ENCODE results near the gene ZNF24.

DNA sequence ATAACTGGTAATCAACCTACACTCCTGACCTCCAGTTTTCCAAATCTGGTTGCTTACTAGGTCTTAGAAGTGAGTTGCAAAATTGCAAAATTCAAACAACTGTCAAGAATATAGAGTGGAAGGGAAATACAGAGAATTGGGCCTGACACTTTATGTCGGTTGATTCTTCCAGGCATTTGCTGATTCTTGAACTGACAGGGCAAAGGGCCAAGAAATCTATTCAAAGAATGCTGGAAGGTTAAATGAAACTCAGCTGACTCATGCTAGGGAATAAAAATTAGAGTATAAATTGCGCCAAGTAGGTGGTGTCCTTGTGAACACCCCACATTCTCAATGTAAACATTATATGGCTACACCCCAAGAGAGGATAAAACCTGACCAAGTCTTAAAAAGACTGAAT, 32.7 kb downstream of the ZNF24 start:
- TF ChIP-seq, protein P1, sequence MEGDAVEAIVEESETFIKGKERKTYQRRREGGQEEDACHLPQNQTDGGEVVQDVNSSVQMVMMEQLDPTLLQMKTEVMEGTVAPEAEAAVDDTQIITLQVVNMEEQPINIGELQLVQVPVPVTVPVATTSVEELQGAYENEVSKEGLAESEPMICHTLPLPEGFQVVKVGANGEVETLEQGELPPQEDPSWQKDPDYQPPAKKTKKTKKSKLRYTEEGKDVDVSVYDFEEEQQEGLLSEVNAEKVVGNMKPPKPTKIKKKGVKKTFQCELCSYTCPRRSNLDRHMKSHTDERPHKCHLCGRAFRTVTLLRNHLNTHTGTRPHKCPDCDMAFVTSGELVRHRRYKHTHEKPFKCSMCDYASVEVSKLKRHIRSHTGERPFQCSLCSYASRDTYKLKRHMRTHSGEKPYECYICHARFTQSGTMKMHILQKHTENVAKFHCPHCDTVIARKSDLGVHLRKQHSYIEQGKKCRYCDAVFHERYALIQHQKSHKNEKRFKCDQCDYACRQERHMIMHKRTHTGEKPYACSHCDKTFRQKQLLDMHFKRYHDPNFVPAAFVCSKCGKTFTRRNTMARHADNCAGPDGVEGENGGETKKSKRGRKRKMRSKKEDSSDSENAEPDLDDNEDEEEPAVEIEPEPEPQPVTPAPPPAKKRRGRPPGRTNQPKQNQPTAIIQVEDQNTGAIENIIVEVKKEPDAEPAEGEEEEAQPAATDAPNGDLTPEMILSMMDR (IDR thresholded peaks at IDR 0.05), result no peak
- no peak for TF ChIP-seq EP300 (IDR thresholded peaks at IDR 0.05)

All from ovary (tissue), 3 donors.